Measurements from ENCODE around the gene SLC22A23. TPM values are rescaled to one million over a fixed set of nuclear protein-coding genes. Genes with fewer than 3 reads are reported as not detected.

Gene SLC22A23
- total and polyA plus RNA-seq, 4 donors = 4.9 to 45.4 (median 19.7) TPM

DNA sequence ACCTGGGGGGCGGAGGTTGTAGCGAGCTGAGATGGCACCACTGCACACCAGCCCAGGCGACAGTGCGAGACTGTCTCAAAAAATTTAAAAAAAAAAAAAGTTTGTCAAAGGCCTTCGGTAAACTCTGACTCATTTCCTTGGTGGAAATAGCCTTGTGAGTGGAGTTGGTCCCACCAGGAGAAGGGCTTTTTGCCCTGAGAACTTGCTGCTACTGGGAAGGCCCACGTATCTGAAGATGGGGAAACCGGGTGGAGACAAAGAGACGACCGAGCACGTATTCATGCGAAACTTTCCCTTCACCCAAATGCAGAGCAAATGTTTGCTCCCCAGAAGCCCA lies 51.7 kb downstream of the SLC22A23 start:
- Histone ChIP-seq H3K4me3 (ENCODE audit: low read depth in 1 of 3, low read length in 3 of 3) (no peak overlapping the region), H3K27me3 (ENCODE audit: control insufficient read depth in 4 of 4, insufficient read depth in 4 of 4, low read length in 3 of 4) (no peaks in the 10 kb centered on the region), H3K9me3 (ENCODE audit: control insufficient read depth in 4 of 4, low read length in 3 of 4) (no peaks in the 10 kb centered on the region), H3K9ac (ENCODE audit: low read depth in 1 of 2, low read length in 2 of 2) (no peak overlapping the region), H3K4me1 (ENCODE audit: control insufficient read depth in 4 of 4, insufficient read depth in 4 of 4, low read length in 3 of 4) (peaks cover 25 to 92% (median 86%) of the 10 kb centered on the region in 4 donors), H3K27ac (ENCODE audit: low read depth in 1 of 2, low read length in 2 of 2) (peak overlapping the region; percentile 63 to 73), H3K36me3 (ENCODE audit: control insufficient read depth in 4 of 4, insufficient read depth in 3 of 4, low read depth in 1 of 4, low read length in 3 of 4) (no peaks in the 10 kb centered on the region)
- WGBS = 96% methylated on average over 11 of the region's 11 CpGs
- no peak for DNase-seq (ENCODE audit: low spot score)
- TF ChIP-seq RXRA (IDR thresholded peaks at IDR 0.05) = no peak
- TF ChIP-seq, protein P1, sequence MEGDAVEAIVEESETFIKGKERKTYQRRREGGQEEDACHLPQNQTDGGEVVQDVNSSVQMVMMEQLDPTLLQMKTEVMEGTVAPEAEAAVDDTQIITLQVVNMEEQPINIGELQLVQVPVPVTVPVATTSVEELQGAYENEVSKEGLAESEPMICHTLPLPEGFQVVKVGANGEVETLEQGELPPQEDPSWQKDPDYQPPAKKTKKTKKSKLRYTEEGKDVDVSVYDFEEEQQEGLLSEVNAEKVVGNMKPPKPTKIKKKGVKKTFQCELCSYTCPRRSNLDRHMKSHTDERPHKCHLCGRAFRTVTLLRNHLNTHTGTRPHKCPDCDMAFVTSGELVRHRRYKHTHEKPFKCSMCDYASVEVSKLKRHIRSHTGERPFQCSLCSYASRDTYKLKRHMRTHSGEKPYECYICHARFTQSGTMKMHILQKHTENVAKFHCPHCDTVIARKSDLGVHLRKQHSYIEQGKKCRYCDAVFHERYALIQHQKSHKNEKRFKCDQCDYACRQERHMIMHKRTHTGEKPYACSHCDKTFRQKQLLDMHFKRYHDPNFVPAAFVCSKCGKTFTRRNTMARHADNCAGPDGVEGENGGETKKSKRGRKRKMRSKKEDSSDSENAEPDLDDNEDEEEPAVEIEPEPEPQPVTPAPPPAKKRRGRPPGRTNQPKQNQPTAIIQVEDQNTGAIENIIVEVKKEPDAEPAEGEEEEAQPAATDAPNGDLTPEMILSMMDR (IDR thresholded peaks at IDR 0.05; ENCODE audit: low read depth, low read length, missing input control) = no peak
- no peak for TF ChIP-seq NR2F2 (IDR thresholded peaks at IDR 0.05)
- no peak for TF ChIP-seq JUND (IDR thresholded peaks at IDR 0.05)
- no peak for TF ChIP-seq HNF4G (IDR thresholded peaks at IDR 0.05)
- no peak for TF ChIP-seq SP1 (IDR thresholded peaks at IDR 0.05)
- no peak for TF ChIP-seq FOXA2 (IDR thresholded peaks at IDR 0.05)
- TF ChIP-seq, protein P2, sequence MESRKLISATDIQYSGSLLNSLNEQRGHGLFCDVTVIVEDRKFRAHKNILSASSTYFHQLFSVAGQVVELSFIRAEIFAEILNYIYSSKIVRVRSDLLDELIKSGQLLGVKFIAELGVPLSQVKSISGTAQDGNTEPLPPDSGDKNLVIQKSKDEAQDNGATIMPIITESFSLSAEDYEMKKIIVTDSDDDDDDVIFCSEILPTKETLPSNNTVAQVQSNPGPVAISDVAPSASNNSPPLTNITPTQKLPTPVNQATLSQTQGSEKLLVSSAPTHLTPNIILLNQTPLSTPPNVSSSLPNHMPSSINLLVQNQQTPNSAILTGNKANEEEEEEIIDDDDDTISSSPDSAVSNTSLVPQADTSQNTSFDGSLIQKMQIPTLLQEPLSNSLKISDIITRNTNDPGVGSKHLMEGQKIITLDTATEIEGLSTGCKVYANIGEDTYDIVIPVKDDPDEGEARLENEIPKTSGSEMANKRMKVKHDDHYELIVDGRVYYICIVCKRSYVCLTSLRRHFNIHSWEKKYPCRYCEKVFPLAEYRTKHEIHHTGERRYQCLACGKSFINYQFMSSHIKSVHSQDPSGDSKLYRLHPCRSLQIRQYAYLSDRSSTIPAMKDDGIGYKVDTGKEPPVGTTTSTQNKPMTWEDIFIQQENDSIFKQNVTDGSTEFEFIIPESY (IDR thresholded peaks at IDR 0.05) = no peak
- TF ChIP-seq HNF4A (conservative IDR thresholded peaks at IDR 0.05) = no peak
- no peak for TF ChIP-seq GABPA (IDR thresholded peaks at IDR 0.05 in 1 of 2, conservative IDR thresholded peaks at IDR 0.05 in 1 of 2)
- no peak for TF ChIP-seq EGR1 (IDR thresholded peaks at IDR 0.05; ENCODE audit: low read depth in 2 of 2)
- TF ChIP-seq RAD21 (IDR thresholded peaks at IDR 0.05) = no peak
- TF ChIP-seq, protein P3, sequence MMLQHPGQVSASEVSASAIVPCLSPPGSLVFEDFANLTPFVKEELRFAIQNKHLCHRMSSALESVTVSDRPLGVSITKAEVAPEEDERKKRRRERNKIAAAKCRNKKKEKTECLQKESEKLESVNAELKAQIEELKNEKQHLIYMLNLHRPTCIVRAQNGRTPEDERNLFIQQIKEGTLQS (IDR thresholded peaks at IDR 0.05) = no peak
- TF ChIP-seq, protein P4, sequence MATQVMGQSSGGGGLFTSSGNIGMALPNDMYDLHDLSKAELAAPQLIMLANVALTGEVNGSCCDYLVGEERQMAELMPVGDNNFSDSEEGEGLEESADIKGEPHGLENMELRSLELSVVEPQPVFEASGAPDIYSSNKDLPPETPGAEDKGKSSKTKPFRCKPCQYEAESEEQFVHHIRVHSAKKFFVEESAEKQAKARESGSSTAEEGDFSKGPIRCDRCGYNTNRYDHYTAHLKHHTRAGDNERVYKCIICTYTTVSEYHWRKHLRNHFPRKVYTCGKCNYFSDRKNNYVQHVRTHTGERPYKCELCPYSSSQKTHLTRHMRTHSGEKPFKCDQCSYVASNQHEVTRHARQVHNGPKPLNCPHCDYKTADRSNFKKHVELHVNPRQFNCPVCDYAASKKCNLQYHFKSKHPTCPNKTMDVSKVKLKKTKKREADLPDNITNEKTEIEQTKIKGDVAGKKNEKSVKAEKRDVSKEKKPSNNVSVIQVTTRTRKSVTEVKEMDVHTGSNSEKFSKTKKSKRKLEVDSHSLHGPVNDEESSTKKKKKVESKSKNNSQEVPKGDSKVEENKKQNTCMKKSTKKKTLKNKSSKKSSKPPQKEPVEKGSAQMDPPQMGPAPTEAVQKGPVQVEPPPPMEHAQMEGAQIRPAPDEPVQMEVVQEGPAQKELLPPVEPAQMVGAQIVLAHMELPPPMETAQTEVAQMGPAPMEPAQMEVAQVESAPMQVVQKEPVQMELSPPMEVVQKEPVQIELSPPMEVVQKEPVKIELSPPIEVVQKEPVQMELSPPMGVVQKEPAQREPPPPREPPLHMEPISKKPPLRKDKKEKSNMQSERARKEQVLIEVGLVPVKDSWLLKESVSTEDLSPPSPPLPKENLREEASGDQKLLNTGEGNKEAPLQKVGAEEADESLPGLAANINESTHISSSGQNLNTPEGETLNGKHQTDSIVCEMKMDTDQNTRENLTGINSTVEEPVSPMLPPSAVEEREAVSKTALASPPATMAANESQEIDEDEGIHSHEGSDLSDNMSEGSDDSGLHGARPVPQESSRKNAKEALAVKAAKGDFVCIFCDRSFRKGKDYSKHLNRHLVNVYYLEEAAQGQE (IDR thresholded peaks at IDR 0.05) = no peak
- TF ChIP-seq YY1 (IDR thresholded peaks at IDR 0.05) = no peak
